Panc1 (cell line): Measurements from ENCODE around the gene SPARCL1.

Experiments
- POLR2AphosphoS5 ChIP-seq: IDR thresholded peaks from 2 replicates; pipeline ENCODE4 v1.6.1; 2012; ENCODE audit warnings: mild to moderate bottlenecking, low read depth, low read length, moderate library complexity
- SIN3A ChIP-seq: IDR thresholded peaks from 2 replicates; pipeline ENCODE4 v1.6.1; 2012; ENCODE audit warnings: low read depth, mild to moderate bottlenecking, low read length, moderate library complexity, borderline replicate concordance; ENCODE audit not compliant: insufficient read depth
- TCF7L2 ChIP-seq: IDR thresholded peaks from 2 replicates; pipeline ENCODE4 v1.6.1; 2011; ENCODE audit warnings: mild to moderate bottlenecking, low read depth, low read length, inconsistent platforms
- TF ChIP-seq, protein P1 (sequence below): fragments of 450-650 bp; IDR thresholded peaks from 2 replicates; pipeline ENCODE4 v1.5.1; 2017; ENCODE audit warnings: mild to moderate bottlenecking
- TF ChIP-seq, protein P2 (sequence below), 2 experiments: IDR thresholded peaks; 2 replicates each; pipeline ENCODE4 v1.6.1; 2011 to 2012; ENCODE audit warnings: low read depth in 2 of 2, control low read depth in 1 of 2, low read length in 1 of 2, mild to moderate bottlenecking in 1 of 2, moderate library complexity in 1 of 2; ENCODE audit not compliant: insufficient read depth in 1 of 2

DNA sequence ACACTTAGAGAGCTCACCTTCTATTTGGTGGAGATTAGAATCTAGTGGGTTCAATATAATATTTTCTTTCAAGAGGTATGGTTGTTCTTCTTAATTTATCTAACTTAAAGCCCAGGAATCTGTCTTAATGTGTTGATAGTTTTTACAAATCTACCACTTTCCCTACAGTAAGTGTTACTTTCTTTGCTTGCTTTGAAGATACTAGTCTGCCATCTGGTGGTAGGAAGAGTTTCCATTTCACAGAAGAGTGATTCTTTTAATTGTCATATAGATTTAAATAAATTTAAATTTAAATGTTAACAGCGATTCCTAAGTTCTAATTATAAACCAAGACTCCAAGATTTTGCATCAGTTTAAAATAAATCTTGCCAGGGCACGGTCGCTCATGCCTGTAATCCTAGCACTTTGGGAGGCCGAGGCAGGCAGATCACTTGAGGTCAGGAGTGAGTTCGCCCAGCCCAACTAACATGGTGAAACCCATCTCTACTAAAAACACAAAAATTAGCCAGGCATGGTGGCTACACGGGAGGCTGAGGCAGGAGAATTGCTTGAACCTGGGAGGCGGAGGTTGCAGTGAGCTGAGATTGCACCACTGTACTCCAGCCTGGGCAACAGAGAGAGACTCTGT lies 63.3 kb downstream of the SPARCL1 start:
- TF ChIP-seq, protein P1, sequence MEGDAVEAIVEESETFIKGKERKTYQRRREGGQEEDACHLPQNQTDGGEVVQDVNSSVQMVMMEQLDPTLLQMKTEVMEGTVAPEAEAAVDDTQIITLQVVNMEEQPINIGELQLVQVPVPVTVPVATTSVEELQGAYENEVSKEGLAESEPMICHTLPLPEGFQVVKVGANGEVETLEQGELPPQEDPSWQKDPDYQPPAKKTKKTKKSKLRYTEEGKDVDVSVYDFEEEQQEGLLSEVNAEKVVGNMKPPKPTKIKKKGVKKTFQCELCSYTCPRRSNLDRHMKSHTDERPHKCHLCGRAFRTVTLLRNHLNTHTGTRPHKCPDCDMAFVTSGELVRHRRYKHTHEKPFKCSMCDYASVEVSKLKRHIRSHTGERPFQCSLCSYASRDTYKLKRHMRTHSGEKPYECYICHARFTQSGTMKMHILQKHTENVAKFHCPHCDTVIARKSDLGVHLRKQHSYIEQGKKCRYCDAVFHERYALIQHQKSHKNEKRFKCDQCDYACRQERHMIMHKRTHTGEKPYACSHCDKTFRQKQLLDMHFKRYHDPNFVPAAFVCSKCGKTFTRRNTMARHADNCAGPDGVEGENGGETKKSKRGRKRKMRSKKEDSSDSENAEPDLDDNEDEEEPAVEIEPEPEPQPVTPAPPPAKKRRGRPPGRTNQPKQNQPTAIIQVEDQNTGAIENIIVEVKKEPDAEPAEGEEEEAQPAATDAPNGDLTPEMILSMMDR = peak; percentile 56; the same call in 1 of the 2 replicates
- TF ChIP-seq, protein P2, sequence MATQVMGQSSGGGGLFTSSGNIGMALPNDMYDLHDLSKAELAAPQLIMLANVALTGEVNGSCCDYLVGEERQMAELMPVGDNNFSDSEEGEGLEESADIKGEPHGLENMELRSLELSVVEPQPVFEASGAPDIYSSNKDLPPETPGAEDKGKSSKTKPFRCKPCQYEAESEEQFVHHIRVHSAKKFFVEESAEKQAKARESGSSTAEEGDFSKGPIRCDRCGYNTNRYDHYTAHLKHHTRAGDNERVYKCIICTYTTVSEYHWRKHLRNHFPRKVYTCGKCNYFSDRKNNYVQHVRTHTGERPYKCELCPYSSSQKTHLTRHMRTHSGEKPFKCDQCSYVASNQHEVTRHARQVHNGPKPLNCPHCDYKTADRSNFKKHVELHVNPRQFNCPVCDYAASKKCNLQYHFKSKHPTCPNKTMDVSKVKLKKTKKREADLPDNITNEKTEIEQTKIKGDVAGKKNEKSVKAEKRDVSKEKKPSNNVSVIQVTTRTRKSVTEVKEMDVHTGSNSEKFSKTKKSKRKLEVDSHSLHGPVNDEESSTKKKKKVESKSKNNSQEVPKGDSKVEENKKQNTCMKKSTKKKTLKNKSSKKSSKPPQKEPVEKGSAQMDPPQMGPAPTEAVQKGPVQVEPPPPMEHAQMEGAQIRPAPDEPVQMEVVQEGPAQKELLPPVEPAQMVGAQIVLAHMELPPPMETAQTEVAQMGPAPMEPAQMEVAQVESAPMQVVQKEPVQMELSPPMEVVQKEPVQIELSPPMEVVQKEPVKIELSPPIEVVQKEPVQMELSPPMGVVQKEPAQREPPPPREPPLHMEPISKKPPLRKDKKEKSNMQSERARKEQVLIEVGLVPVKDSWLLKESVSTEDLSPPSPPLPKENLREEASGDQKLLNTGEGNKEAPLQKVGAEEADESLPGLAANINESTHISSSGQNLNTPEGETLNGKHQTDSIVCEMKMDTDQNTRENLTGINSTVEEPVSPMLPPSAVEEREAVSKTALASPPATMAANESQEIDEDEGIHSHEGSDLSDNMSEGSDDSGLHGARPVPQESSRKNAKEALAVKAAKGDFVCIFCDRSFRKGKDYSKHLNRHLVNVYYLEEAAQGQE (IDR thresholded peaks at IDR 0.05; ENCODE audit: insufficient read depth in 1 of 2, low read depth in 2 of 2, low read length in 1 of 2) = no peak
- TF ChIP-seq POLR2AphosphoS5 (no peak), SIN3A (no peak), TCF7L2 (no peak)
